GM18502 (cell line): Measurements from ENCODE around the gene RHBDD3.

Experiments
- ATAC-seq: cut with Tn5 transposase; IDR thresholded peaks from one replicate; pipeline ENCODE4 v1.9.1; 2021; ENCODE audit warnings: mild to moderate bottlenecking; ENCODE audit not compliant: unreplicated experiment, poor library complexity

Gene RHBDD3

GRCh38 chr22:29306835-29307595 lies 39.2 kb upstream of the RHBDD3 start:
- ATAC-seq: no peak

DNA sequence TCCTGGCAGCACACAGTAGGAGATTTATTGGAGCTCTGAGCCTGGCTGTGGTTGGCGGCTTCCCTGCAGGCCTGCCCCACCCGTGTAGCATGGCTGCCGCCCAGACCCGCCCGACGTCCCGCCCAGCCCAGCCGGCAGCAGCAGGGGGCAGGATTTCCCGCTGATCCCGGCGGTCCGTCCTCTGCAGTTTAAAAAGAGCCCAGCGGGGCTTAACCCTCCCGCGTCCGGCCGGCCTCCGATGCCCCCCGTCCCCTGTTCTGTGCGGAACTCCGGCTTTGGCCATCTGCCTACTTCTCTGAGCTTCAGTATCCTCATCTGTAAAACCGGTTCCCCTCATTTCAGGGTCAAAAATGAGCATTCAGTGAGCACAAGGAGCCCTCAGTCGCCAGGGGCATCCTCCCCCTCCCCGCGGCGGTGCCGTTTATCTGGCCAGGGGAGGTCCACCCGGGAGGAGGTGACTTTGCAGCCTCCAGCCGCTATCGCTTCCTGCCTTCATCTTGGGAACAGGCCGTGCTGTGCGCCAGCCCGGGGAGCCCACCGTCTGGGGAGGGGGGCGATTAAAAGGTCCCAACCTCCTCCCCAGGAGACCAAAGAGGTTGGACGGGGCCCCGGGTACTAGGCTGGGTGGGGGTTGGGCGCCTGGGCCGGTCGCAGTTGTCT lies 38.5 kb upstream of the RHBDD3 start, which contains the start of gene GAS2L1:
TSS of gene GAS2L1 (plus strand) at position 476 of the 660 bp plus-strand sequence. CDS start 1,456 bp downstream, outside the sequence.
- no peak for ATAC-seq

GRCh38 chr22:29305836-29306174 lies 38.0 kb upstream of the RHBDD3 start:
- no peak for ATAC-seq

DNA sequence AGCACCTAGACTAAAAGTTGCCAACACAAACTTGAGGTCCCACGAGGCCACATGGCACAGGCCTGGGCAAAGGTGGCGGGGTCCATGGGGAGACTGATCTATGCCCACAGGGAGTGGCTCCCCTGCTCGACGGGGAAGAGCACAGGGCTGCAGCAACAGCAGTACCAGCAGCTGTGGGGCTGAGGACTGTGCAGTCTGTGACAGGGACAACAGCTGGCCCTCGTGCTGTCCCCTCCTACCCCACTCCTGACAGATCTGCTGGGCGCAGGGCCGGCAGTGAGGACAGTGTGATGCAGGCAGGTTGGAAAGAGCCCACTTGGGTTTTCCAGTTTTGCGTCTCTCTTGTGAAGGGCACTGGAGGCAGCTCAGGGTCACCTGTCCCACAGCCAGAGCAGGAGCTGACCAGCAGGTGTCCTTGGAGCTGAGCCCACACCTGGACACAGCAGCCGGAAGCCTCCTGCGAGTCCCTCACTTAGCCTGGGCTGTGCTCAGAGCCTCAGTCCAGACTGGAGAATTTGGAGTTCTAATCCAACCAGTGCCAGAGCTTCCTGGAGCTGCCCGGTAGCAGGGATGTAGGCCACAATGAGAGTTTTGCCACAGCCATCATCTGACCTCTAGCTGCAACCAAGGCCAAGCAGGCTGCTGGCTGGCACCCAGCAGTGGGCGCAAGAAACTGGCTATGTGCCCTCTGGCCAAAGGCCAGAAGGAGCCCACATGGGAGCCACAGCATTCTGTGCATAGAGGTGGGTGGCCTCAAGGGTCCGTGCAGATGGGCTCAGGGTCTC lies 35.1 kb upstream of the RHBDD3 start:
- ATAC-seq: no peak

- no peak for ATAC-seq
These were observed 34.6 kb upstream of the RHBDD3 start for GRCh38 chr22:29302402-29302680.

GRCh38 chr22:29301716-29302401 lies 34.1 kb upstream of the RHBDD3 start:
- ATAC-seq: no peak

- ATAC-seq: no peak
These were observed 33.2 kb upstream of the RHBDD3 start for GRCh38 chr22:29300807-29301601.

- ATAC-seq: no peak
These were observed 32.7 kb upstream of the RHBDD3 start for GRCh38 chr22:29300467-29300806.

DNA sequence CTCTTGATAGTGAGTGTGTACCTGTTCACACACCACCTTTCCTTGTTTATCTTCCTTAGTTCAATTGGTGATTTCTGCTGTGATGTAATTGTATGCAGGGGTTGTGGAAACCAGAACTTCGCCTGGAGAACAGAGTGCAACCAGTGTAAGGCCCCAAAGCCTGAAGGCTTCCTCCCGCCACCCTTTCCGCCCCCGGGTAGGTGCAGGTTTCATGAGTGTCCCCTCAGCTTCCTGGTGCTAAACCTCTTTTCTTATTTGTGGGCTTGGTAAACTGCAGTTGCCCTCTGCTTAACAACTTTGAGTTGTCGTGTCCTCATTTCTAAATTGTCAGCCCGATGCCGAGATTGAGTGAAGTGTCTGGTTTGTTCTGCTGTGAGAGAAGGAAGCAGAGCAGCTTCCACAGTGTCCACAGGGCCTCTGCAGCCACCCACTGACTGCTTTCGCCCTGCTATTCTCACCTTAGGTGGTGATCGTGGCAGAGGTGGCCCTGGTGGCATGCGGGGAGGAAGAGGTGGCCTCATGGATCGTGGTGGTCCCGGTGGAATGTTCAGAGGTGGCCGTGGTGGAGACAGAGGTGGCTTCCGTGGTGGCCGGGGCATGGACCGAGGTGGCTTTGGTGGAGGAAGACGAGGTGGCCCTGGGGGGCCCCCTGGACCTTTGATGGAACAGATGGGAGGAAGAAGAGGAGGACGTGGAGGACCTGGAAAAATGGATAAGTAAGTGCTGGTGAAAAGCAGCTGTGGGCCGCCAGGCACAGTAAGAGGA lies 31.5 kb upstream of the RHBDD3 start:
- ATAC-seq: no peak

DNA sequence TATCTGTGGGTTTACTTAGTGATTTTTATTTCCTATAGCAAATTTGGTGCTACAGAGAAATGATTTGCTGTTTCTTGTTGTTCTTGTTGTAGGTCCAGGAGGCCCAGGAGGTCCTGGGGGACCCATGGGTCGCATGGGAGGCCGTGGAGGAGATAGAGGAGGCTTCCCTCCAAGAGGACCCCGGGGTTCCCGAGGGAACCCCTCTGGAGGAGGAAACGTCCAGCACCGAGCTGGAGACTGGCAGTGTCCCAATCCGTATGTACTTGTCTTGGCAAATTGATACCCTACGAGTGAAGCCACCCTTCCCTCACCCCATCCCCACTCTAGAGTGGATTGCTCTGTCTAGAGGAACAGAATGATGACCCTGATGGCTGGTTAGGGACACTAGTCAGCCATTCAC lies 30.9 kb upstream of the RHBDD3 start:
- ATAC-seq: no peak

- no peak for ATAC-seq
These were observed 24.6 kb upstream of the RHBDD3 start for GRCh38 chr22:29292379-29292778.

GRCh38 chr22:29291215-29291614 lies 23.4 kb upstream of the RHBDD3 start:
- ATAC-seq: no peak

DNA sequence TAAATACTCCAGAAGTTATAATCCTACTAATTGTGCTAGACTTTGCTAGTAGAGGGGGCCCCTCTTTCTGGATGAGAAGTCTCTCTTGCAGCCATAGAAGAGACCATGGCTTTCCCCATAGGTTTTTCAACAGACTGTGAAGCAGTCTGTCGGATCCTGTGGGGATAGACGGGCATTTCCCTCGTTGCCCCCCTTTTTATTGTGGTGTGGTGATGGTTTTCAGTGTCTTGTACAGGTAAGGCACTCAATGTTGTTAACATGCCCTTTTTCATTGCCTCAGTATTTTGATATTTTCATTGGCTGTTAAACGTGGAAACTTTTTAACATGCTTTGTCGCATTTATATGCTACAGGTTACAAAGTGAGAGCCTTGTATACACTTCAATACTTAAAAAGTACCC lies 22.3 kb upstream of the RHBDD3 start:
- ATAC-seq: no peak

GRCh38 chr22:29288837-29289236 lies 21.1 kb upstream of the RHBDD3 start:
- no peak for ATAC-seq

DNA sequence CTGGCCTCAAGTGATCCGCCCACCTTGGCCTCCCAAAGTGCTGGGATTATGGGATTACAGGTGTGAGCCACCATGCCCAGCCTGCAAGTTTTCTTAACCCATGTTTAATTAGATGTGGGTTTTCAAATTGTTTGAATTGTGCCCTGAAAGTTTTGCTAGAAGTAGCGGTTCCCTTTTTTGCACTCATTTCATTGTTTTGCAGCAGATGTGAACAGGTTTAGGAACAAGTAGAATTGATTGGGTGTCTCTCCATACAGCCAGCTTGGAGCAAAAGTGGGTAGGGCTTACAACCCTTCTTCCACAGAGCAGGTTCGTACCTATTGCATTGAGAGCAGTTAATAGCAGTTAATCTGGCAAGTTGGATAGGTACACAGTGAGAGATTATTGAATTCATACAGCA lies 16.4 kb upstream of the RHBDD3 start:
- ATAC-seq: no peak

DNA sequence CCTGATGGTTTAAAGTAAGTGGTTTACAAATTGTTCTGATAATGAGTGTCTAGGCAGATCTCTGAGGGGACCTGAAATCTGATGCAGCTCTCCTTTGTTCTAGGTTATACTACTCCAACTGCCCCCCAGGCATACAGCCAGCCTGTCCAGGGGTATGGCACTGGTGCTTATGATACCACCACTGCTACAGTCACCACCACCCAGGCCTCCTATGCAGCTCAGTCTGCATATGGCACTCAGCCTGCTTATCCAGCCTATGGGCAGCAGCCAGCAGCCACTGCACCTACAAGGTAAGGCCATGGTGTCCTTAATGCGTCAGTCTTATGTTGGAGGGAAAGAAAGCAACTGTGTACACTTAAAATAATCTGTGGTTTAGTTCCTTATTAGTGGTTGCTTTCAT lies 10.1 kb upstream of the RHBDD3 start:
- ATAC-seq: no peak

DNA sequence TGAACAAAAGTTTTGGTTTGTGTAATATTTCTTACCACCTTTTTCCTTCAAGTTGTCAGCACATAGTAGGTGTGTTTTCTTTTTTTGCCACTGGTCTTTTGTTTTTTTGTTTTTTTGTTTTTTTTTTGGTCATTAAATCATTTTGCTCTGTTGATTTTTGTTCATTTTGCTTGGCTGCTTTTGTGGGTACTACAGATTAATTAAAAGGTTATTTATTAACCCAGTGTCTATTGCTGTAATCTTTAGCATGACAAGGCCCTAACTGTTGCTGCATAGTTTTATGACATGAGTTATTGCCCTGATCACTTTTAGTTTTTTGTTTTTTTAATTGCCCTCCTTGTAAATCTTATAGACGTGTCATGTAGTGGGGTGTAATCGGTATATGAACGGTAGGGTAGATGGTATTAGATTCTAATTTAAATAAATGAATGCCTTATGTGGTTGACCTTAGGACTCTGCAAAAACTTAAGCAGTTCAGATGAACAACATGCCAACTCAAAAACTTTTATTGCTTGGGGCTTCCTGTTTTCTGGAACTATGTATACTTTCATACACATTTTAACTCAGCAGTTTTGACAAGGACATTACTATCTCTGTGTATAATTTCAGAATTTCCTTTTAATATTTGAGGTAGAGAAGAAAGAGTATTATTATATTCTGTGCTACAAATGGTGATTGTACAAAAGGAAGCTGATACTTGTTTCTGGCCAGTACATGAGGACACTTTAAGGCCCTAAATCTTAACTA lies 8.2 kb upstream of the RHBDD3 start:
- no peak for ATAC-seq

- ATAC-seq: no peak
These were observed 7.4 kb upstream of the RHBDD3 start for GRCh38 chr22:29275167-29275566.

GRCh38 chr22:29272624-29273023 lies 4.8 kb upstream of the RHBDD3 start:
- no peak for ATAC-seq
